ENCODE data around the gene PDRG1.

DNA sequence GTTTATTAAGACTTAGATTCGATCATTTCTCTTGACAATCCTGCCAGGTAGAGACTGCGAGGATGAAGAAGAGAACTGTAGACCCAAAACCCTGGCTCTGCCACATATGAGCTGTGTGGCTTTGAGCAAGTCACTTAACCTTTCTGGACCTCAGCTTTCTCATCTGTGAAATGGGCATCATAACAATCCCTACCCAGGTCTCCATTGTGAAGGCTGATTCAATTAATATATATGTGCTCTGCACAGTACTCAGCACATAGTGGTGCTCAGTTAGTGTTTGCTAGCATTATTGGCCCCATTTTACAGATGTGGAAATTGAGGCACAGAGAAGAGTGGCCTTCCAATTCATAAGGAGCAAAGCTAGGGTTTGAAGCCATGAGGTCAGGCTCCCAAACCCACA, 24.0 kb upstream of the PDRG1 start:
- no peak for TF ChIP-seq NFRKB (IDR thresholded peaks at IDR 0.05)
- TF ChIP-seq SP1 (IDR thresholded peaks at IDR 0.05): no peak
- TF ChIP-seq ARNT (IDR thresholded peaks at IDR 0.05): no peak
- no peak for TF ChIP-seq FOXA1 (IDR thresholded peaks at IDR 0.05)
- no peak for TF ChIP-seq LEF1 (IDR thresholded peaks at IDR 0.05; ENCODE audit: borderline replicate concordance)
- no peak for TF ChIP-seq L3MBTL2 (conservative IDR thresholded peaks at IDR 0.05)

Data from HEK293T (cell line).